ENCODE data around the gene PTGIS. TPM values are rescaled to one million over a fixed set of nuclear protein-coding genes. Genes with fewer than 3 reads are reported as not detected.
A peak's percentile ranks its signal among the peaks of the same experiment; 100 is the strongest.

Gene PTGIS
- polyA plus RNA-seq, 4 donors, result 28.1 to 35.5 (median 35.2) TPM

- no peak for DNase-seq (ENCODE audit: low read depth in 4 of 4, low spot score in 3 of 4)
These were observed 59.3 kb downstream of the PTGIS start for GRCh38 chr20:49508435-49509199.

- DNase-seq (ENCODE audit: low read depth in 4 of 4, low spot score in 3 of 4), result no peak
These were observed 60.0 kb downstream of the PTGIS start for GRCh38 chr20:49507741-49508434.

DNA sequence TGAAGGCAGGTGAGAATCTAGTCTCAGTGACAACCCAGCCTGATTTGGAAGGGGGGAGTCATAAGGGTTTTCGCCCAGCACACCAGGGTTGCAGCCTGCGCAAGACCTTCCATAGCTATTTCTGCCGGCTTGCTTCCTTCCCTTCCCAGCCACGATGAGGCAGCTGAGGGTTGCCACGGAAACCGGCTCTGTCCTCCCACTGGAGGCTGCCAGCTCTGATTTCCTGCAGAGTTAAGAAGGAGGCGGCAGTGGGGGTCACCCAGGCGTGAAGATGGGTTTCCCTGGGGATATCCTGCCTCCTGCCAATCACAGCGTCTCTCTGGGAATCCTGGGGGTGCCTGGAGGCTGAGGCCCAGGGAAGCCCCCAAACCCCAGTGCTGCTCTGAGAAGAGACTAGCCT, 62.4 kb downstream of the PTGIS start:
- peak; percentile 52 to 72 (median 62) for DNase-seq (ENCODE audit: low read depth in 4 of 4, low spot score in 3 of 4)

GRCh38 chr20:49503176-49503575, 64.8 kb downstream of the PTGIS start:
- no peak for DNase-seq (ENCODE audit: low read depth in 4 of 4, low spot score in 3 of 4)

- no peak for DNase-seq (ENCODE audit: low read depth in 4 of 4, low spot score in 3 of 4)
These were observed 66.0 kb downstream of the PTGIS start for GRCh38 chr20:49501917-49502316.

GRCh38 chr20:49497398-49497669, 70.6 kb downstream of the PTGIS start:
- DNase-seq (ENCODE audit: low read depth in 4 of 4, low spot score in 3 of 4), result no peak

- no peak for DNase-seq (ENCODE audit: low read depth in 4 of 4, low spot score in 3 of 4)
These were observed 71.2 kb downstream of the PTGIS start for GRCh38 chr20:49496553-49497397.

GRCh38 chr20:49496043-49496442, 71.9 kb downstream of the PTGIS start:
- DNase-seq (ENCODE audit: low read depth in 4 of 4, low spot score in 3 of 4), result no peak

GRCh38 chr20:49490689-49491088, 77.2 kb downstream of the PTGIS start:
- DNase-seq (ENCODE audit: low read depth in 4 of 4, low spot score in 3 of 4), result no peak

GRCh38 chr20:49489688-49490087, 78.2 kb downstream of the PTGIS start:
- no peak for DNase-seq (ENCODE audit: low read depth in 4 of 4, low spot score in 3 of 4)

- no peak for DNase-seq (ENCODE audit: low read depth in 4 of 4, low spot score in 3 of 4)
These were observed 81.9 kb downstream of the PTGIS start for GRCh38 chr20:49486064-49486463.

DNA sequence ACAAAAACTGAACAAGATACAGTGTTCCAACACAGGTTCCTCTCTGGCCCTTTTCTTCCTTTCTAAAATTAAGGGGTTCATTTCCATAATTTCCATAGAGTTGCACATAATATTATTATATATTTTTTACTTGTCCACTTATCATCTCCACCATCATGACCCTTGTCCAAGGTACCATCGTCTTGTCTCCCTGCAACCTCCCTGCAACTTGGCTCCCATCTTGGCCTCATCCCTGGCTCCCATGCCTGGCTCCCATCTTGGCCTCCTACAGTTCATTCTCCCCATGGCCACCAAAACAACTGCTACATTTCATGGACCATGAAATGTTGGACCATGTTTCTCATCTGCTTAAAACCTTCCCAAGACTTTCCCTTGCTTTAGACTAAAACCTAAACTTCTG, 82.4 kb downstream of the PTGIS start:
- DNase-seq (ENCODE audit: low read depth in 4 of 4, low spot score in 3 of 4), result no peak

GRCh38 chr20:49484180-49485140, 83.5 kb downstream of the PTGIS start:
- DNase-seq (ENCODE audit: low read depth in 4 of 4, low spot score in 3 of 4), result peak; percentile 50 to 62 (median 53)

- no peak for DNase-seq (ENCODE audit: low read depth in 4 of 4, low spot score in 3 of 4)
These were observed 84.2 kb downstream of the PTGIS start for GRCh38 chr20:49483696-49484123.

- DNase-seq (ENCODE audit: low read depth in 4 of 4, low spot score in 3 of 4), result no peak
These were observed 84.8 kb downstream of the PTGIS start for GRCh38 chr20:49483018-49483695.

- DNase-seq (ENCODE audit: low read depth in 4 of 4, low spot score in 3 of 4), result peak; percentile 61 to 74 (median 68)
These were observed 85.3 kb downstream of the PTGIS start, which contains the start of gene KCNB1 for GRCh38 chr20:49482621-49483017. KCNB1 (minus strand) TSS chr20:49482668; CDS start chr20:49482480, 188 bp downstream.

GRCh38 chr20:49482173-49482572, 85.8 kb downstream of the PTGIS start:
- DNase-seq (ENCODE audit: low read depth in 4 of 4, low spot score in 3 of 4), result no peak

GRCh38 chr20:49481116-49481515, 86.8 kb downstream of the PTGIS start:
- no peak for DNase-seq (ENCODE audit: low read depth in 4 of 4, low spot score in 3 of 4)

DNA sequence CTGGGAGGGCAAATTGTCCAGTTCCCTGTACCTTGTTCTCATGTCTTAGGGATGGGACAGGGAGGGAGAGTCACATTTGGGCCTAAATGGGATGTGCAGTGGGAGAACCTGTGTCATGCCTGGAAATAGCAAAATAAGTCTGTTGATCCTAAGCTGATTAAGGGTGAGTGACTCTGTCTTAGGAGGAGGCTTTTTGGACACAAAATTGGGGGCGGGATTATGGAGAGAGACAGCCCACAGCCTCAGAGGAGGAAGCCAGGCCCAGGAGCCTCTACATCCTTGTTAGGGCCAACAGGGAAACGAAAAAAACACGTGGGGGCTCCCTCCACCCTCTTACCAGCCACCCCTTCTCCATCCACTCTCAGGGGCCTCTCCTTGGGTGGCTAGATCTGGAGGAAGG, 87.7 kb downstream of the PTGIS start:
- no peak for DNase-seq (ENCODE audit: low read depth in 4 of 4, low spot score in 3 of 4)

DNA sequence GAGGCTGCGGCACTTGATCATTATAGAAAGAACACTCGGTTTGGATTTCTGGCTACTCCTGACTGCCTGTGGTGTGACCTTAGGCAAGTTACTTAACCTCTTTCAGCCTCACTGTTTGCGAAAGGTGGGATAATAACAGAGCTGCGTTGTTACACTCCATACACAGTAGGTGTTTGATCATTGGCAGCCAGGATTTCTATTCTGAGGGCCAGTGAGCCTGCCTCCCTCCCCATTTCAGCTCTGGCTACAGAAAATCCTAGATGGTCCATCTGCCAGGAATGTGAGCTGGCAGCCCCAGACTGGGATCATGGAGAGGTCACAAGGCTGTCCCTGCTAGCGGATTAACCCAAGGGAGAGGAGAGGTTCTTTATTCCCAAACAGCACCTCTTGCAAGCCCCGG, 88.2 kb downstream of the PTGIS start:
- no peak for DNase-seq (ENCODE audit: low read depth in 4 of 4, low spot score in 3 of 4)

All from right renal pelvis (tissue), 4 donors.